HG03575 (cell line): Measurements from ENCODE around the gene AFF1.
A peak's percentile ranks its signal among the peaks of the same experiment; 100 is the strongest.
"Not testable (repeated sequence)": the region's sequence is repeated elsewhere in the genome, so short reads cannot be mapped to it uniquely, and the experiment has no call there.

Source experiments
- ATAC-seq: cut with Tn5 transposase; IDR thresholded peaks from one replicate; pipeline ENCODE4 v1.9.1; 2021; ENCODE audit not compliant: unreplicated experiment, insufficient number of reproducible peaks, low FRiP score; ENCODE audit errors: extremely low read depth

Gene AFF1

DNA sequence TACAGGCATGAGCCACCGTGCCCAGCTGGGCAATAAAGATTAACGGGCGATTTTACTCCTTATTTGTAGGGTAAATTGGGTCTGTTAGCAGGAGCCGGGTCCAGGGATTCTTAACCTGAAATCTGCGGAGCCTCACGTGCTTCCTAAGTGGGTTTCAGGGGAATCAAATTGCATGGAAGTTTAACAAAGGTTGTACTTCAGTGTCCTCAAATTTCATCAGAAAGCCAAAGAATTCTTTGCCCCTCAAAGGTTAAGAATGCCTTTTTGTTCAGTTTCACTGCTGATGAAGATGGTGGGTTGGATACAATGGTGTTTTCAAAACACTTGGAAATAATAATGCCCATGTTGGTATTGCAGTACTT lies 67.9 kb downstream of the AFF1 start:
- no peak for ATAC-seq

DNA sequence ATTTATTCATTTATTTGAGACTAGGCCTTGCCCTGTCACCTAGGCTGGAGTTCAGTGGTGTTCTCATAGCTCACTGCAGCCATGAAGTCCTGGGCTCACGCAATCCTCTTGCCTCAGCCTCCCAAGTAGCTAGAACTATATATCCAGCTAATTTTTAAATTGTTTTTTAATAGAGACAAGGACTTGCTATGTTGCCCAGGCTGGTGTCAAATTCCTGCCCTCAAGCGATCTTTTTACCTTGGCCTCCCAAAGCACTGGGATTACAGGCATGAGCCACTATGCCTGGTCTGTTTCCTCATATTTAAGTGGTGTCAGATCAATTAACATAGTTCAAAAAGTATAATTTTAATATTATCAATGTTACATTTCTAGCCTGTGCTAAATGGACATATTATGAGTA lies 68.5 kb downstream of the AFF1 start:
- ATAC-seq, result no peak

DNA sequence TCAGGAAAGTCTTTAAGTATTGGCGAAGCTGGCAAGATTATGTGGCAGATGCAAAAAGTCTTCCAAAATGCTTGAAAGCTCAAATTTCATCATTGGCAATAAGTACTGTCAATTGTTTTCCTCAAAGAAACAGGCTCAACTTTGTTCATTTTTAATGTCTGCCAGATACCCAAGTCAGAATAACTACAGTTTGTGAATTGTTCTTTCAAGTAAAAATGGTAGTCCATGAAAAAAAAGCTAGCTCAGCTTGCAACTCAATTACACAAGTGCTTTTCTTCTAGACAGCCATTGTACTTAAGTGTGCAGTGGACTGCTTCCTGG lies 70.5 kb downstream of the AFF1 start:
- no peak for ATAC-seq

DNA sequence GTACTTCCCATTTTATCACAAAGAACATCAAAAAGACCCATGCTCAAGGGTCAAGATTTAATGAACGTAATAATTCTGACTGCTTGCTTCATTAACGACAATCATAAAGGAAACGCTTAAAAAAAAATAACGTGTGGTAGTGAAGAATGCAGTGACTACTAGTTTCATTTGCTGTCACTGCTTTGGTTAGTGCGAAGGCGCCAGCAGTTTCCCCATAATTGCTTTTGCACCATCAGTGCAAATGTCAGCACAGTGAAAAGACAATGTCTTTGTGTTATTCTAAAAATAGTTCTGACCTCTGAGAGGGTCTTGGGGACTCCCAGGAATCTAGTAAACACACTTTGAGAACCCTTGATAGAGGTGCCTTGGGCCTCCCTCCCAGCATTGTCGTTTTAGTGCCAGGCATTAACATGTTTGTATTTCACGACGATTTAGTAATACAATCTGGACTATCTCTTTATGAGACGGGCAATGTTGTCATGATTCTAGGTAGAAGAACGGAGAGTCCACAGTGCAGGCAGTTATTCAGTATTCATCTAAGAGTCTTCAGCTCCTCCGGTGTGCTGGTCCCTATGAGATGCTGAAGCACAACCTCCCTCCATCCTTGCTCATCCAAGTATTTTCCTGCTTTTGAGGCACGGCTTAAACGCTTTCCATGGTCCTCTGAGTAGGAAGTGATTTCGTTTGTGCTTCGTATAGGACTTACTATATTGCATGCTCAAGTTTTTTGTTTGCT lies 71.0 kb downstream of the AFF1 start:
- ATAC-seq, result no peak

DNA sequence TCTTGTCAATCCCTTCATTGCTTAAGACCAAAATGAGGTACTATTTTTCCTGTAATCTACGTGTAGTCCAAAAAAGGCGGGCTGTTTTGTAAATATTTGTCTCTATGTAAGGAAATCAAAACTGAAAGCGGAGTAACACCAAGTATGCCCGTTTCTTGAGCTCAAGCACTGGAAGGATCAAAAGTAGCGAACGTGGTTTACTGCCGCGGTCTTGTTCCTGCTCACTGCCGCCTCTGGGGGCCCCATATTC lies 71.5 kb downstream of the AFF1 start:
- peak; percentile 38 for ATAC-seq

DNA sequence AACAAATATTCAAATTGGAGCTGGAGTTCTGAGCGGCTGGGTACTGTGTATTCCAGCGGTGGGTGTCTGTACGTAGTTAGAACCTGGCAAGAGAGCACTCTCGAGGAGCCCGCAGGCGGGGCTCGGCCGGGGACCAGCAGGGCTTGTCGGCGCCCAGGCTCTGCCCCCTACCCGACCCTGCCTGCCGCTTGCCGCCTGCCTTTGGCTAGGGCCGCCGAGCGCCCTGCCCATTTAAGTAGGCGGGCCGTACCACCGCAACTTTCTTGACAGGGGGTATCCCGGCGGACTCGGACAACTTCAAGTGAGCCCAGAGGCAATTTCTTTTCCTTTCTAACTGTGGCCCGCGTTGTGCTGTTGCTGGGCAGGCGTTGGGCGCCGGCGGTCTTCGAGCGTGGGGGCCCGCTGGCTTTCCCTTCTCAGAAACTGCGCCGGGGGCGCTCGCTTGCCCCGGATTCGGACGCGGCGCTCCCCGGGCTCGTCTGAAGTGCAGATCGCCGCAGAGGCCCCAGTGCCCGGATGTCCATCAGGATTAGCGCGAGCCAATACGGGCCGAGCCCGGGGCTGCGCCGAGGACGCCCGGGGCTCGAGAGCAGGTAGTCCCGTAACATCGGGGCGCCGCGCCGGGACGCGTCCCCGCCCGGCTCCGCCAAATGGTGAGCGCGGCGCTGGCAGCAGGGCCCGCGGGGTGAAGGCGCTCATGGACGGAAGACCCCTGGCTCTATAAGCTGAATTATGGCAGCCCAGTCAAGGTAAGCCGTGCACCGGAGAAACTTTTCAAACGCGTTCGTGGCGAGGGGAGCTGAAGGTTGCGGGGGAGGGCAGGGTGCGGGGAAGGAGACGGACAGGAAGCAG lies 72.1 kb downstream of the AFF1 start:
- peak; percentile 24 for ATAC-seq

DNA sequence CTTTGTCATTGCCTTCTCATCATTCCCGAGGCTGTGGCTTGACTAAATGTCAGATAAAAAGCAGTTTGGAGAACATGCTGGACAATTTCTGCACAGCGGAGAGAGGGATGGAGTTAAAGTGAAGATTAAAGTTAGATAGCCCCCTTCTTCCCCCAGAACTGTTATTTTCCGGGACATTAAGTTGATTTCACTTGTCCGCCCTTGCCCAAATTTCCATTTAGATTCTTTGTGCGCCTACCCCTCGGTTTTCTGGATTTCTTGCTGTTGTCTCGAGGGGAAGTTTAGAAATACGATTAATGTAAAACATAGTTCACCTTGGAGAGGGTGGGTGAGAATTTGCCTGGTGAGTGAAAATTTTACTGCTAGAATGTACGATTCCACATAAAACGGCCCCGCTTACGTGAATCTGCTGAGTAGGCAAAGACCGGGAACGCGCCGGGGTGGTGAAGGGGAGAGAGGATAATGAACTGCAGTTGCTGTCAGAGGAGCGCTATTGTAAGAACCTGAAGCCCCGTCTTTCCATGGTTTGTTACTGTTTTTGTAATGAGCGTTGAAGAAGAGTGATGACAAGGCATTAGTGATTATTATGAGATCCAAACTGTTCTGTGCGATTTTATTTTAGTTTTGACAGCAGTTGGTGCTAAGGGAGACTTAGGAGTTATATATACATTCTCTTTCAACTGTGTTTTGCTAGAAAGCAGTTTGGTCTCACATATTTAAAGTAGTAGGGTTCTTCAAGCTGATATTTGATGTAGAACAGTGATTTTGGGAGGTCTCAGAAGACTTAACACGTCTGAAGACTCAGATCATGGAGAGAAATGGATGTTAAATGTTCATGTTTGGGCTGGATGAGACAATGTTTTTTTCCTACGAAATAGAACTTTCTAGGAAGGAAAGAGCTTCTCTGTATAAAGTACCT lies 73.0 kb downstream of the AFF1 start:
- ATAC-seq, result no peak

DNA sequence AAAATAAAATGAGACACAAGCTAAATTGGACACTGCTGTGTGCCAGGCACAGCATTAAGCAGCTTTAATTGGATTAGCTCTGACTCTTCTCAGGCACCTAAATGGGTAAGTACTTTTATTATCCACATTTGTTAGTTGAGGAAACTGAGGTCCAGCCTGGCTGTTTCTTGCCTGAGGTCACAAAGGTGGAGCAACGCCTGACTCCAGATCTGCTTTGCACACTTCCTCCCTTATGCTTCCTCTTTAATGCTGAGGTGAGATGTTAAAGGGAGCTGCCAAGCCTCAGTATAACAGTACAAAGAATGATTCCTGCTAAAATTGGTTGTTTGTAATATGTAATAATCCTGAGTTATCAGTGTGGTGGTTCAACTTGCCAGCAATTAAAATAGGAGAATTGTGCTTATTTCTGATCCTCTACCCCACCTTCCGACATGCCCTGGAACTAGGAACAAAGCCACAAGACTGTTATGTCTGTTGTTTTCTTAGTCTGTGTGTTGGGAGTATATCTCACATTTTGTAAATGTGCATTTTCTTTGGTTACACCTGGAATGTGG lies 74.4 kb downstream of the AFF1 start:
- no peak for ATAC-seq

DNA sequence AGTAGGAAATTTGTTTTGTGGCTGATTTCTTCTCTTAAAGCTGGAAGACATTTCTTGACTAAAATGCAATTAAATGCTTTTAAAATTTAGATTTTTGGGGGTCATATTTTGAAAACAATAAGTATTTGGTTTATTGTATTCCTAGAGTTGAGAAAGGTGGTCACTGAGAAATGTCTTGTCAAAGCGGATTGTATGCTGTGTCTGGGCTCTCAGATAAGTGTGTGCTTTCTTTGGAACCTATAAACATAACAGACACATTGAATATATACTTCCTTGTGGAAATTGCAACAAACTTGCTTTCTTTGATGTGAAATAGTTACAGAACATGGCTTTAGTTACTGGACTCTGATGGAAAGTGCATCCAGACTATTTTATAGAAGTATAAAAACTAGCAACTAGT lies 75.4 kb downstream of the AFF1 start:
- no peak for ATAC-seq

DNA sequence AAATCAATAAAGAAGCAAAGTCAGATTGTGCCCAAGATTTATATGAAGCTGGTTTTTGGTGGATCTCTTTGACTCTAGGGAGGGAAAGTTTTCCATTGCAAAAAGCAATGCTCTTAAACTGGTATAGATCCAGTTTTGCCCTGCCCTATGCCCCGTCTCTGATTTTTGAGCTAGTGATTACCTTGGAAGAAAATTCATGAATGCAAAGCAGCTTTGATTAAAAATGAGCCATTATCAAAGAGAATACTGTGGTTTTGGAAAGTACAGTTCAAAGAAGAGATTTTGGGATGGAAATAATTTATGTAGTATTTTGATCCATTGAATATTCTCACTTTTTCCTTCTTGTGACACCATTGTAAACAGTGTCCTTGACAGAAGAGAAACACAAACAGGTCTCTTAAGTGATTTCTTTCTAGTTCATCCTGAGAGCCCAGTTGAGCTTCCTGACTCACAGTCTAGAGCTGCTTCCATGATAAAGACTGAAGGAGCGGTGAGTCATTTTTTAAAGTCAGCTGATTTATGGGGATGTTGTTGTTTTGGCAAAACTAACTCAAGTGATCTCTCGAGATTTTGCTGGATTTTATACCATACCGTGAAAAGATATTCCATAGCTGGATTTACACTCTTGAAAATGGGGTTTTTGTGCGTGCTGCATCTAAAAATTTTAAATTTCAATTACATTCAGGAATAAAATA lies 76.7 kb downstream of the AFF1 start:
- ATAC-seq, result no peak

DNA sequence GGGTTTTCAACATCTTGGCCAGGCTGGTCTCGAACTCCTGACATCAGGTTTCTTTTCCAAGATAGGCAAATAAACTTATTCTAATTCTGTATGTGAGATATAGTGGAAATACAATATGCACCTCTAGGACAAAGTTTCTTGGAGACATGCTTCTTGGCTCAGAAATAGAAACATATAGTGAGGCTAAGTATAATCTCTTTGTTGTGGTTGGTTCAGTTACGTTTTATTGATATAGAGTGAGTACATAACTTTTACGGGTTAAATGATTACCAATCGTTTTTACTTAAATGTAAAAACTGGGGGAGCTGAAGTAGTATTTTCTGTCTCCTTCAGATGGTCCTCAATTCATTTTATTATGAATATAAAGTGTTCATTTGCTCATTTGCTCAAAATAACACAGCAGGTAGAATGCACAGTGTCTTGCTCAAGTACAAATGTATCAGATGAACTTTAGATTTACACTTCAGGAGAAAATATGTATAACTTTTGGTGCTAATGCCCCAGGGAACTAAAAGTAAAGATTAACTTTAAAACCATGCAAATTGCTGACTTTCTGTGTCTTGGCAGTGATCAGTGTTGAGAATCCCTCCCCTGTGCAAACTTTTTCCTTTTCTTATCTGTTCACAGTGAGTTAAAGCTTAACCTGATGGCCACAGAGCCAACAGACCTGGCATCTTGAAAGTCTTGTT lies 77.6 kb downstream of the AFF1 start:
- ATAC-seq, result peak; percentile 50

DNA sequence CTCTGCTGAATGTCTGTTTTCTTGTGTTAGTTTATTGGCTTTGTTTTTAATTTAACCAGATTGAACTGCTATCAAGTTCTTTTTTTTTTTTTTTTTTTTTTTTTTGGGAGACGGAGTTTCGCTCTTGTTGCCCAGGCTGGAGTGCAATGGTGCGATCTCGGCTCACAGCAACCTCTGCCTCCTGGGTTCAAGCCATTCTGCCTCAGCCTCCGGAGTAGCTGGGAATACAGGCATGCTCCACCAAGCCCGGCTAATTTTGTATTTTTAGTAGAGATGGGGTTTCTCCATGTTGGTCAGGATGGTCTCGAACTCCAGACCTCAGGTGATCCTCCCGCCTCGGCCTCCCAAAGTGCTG lies 78.1 kb downstream of the AFF1 start:
- not testable (repeated sequence) for ATAC-seq

DNA sequence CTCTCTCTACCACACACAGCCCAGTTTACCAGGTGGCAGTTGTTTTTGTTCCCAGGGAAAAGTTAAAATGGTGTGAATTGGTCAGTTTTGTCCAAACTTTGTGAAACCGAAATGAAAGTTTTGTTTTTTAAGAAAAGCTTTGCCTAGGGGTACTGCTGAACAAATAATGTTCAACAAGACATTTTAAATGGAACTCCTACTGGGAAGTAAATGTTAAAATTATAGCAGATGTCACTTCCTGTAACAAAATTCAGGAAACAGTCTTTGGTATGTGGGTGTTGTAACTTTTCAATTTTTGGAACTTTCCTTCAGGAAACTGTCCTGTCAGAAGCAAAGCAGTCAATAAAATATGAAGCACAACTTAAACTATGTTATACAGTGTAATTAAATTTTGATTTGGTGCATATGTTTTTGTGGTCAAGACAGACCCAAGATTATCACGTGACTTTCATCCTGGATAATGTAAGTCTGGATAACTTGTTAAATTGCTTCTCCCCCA lies 79.5 kb downstream of the AFF1 start:
- no peak for ATAC-seq

DNA sequence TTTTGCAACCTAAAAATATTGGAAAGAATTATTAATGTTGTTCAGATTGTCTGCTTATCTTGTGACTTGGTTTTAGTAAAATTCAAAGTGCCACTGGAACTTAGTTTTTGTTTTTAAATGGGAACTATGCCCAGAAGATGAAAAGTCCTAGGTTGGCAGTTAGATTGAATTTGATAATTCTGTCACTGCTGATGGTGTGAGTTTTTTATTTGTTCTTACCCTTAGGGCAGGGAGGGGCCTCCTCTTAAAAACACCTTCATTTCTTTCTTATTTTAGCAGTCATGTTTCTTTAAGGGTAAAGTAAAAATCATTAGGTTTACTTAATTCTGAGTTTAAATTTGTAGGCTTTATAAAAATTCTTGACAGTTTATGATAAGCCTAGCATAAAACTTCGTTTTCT lies 80.6 kb downstream of the AFF1 start:
- no peak for ATAC-seq

DNA sequence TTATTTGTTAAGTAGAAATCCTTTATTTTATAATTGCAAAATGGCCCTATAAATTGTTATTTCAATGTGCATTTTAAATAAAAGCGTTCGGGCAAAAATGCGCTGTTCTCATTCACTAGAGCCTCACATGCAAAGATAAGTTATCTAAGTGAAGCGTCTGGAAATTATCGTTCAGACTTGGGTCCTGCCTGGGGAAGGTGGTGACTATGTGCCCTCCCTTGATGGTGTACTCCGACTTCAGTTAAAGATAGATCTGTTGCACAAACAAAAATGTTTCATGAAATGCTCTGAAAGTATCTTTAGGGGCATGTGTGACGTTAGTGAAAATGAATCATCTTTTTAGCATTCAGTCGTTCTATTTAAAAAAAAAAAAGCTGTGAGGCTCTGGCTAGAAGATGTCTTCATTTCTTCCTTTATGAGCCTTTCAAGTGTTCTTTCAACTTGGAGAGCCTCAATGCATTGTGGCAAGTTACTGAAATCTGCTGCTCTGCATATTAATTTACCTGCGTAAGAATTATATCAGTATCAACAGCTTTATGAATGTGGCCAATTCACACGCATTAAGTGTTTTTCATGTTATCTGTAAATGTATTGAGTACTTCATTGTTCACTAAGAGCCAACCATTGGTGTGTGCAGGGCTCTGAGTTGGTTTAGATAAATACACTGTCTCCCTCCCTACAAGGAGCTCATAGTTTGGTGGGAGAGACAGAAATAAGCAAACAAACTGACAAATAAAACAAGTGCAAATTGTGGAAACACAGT lies 83.0 kb downstream of the AFF1 start:
- no peak for ATAC-seq

DNA sequence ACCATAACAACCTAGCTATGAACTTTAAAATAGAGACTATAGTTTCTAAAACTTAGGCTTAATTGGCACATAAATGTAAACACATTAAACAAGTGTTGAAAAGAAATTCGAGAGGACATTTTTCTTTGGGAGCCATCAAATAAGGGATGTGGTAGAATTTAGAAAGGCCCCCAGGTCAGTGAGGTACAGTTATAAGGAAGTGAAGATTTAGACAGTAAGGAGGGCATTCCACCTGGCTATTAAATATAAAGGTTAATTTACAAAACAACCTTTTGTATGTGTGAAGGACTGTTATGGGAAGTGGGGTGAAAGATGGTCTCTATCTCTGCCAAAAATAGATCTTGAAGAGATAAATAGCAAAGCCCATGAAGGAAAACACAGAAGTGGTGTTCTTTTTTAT lies 83.9 kb downstream of the AFF1 start:
- ATAC-seq, result no peak

DNA sequence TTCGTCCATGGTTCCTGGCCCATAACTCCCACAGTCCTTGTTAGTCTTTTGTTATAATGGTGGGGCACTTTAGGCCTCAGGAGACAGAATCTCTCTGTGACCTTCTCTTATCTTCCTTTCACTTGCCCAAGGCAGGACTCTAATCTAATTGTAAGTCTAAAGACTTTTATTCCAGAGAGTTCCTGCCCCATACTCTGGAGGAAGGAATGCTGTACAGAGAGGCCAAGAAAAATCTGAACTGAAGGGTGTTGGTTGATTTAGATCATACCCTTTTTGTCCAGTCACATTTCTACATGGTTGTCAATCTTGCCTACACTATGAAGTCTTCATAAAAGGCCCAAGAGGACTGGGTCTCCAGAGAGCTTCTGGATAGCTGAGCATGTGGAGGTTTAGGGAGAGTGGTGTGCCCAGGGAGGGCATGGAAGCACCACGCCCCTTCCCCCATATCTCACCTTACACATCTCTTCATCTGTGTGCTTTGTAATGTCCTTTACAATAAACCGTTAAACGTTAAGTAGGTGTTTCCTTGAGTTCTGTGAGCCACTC lies 84.5 kb downstream of the AFF1 start:
- ATAC-seq, result no peak

DNA sequence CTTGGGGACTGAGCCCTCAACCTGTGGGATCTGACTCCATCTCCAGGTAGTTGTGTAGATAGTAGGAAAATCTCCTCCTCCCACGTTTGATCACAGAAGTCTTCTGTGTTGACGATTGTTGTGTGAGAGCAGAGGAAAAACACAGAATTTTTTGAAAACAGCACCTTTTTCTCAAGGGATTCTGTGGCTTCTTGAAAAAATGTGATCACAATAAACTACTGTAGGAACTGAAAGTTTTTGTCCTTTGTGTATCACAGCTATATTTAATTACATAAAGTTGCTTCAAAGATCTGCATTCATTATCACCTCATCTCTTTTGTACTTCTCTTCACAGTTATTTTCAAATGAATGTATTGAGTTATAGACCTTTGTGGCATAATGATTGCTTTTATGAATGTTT lies 85.1 kb downstream of the AFF1 start:
- no peak for ATAC-seq
